Stimulated activated CD8-positive, alpha-beta memory T cell treated with anti-CD3 and anti-CD28 coated beads, Interleukin-12 subunit alpha, Interleukin-12 subunit beta, amount 100 ng/mL, for 24 hours (primary cell): ENCODE data around the gene ARFGEF2.
"Not testable (repeated sequence)": the region's sequence is repeated elsewhere in the genome, so short reads cannot be mapped to it uniquely, and the experiment has no call there.

Source experiments
- DNase-seq: peaks from one replicate; pipeline ENCODE4 v3.0.0-alpha.2; 2020; ENCODE audit errors: extremely low read depth

Gene ARFGEF2

GRCh38 chr20:48995589-48995988 is 74.1 kb downstream of the ARFGEF2 start:
- DNase-seq, result no peak

GRCh38 chr20:48999890-49000870 is 78.7 kb downstream of the ARFGEF2 start:
- DNase-seq, result no peak

- no peak for DNase-seq
Measured at GRCh38 chr20:49001741-49002140, 80.2 kb downstream of the ARFGEF2 start.

- no peak for DNase-seq
Measured at GRCh38 chr20:49006446-49006980, 85.0 kb downstream of the ARFGEF2 start.

- DNase-seq, result no peak
Measured at GRCh38 chr20:49009899-49010631, 88.6 kb downstream of the ARFGEF2 start.

GRCh38 chr20:49024220-49024619 is 102.7 kb downstream of the ARFGEF2 start:
- no peak for DNase-seq

GRCh38 chr20:49028177-49028576 is 106.7 kb downstream of the ARFGEF2 start:
- not testable (repeated sequence) for DNase-seq

- DNase-seq, result no peak
Measured at GRCh38 chr20:49028684-49029083, 107.2 kb downstream of the ARFGEF2 start.

GRCh38 chr20:49029203-49029602 is 107.7 kb downstream of the ARFGEF2 start:
- no peak for DNase-seq

GRCh38 chr20:49030954-49031619 is 109.6 kb downstream of the ARFGEF2 start:
- DNase-seq, result no peak

- no peak for DNase-seq
Measured at GRCh38 chr20:49032455-49032854, 110.9 kb downstream of the ARFGEF2 start.

- DNase-seq, result no peak
Measured at GRCh38 chr20:49034070-49034732, 112.7 kb downstream of the ARFGEF2 start.

GRCh38 chr20:49037962-49038387 is 116.5 kb downstream of the ARFGEF2 start:
- no peak for DNase-seq

- no peak for DNase-seq
Measured at GRCh38 chr20:49039854-49040253, 118.3 kb downstream of the ARFGEF2 start.

- DNase-seq, result no peak
Measured at GRCh38 chr20:49043000-49043399, 121.5 kb downstream of the ARFGEF2 start.

- no peak for DNase-seq
Measured at GRCh38 chr20:49045440-49046086, 124.1 kb downstream of the ARFGEF2 start.

- DNase-seq, result peak; percentile 82
Measured at GRCh38 chr20:49046087-49046900, 124.8 kb downstream of the ARFGEF2 start, which contains the start of gene CSE1L. Gene CSE1L, plus strand, starts transcription at chr20:49046312. Its CDS starts 12,152 bp downstream, at chr20:49058464.

GRCh38 chr20:49052334-49052733 is 130.8 kb downstream of the ARFGEF2 start:
- no peak for DNase-seq

- no peak for DNase-seq
Measured at GRCh38 chr20:49054056-49054643, 132.6 kb downstream of the ARFGEF2 start.
